H1 (cell line): ENCODE data around the gene SRPRA. TPM values are rescaled to one million over a fixed set of nuclear protein-coding genes. Genes with fewer than 3 reads are reported as not detected.

Source experiments
- CTCF ChIA-PET: fragments of 300-600 bp; sonication (Branson Sonifier 250); formaldehyde crosslinking; loops from one replicate; lab custom pipeline; 2021; ENCODE audit not compliant: partially characterized antibody; lab: Charles Lee
- POLR2A ChIA-PET: fragments of 300-600 bp; sonication (Branson Sonifier 250); formaldehyde crosslinking; loops from one replicate; lab custom pipeline; 2021; ENCODE audit warnings: inconsistent platforms; ENCODE audit not compliant: partially characterized antibody; lab: Charles Lee
- DNase-seq, 2 experiments: peaks; one replicate each; pipeline versions ENCODE4 v3.0.0 to v3.0.0-alpha.2; 2010 to 2022; ENCODE audit warnings: low spot score in 2 of 2, low read depth in 1 of 2, mixed read lengths in 1 of 2
- FAIRE-seq: peaks from 2 replicates; lab custom pipeline; 2011; peaks lifted over from hg19 to GRCh38; lab: Jason Lieb, UNC
- H2AFZ ChIP-seq: 2 replicates; pipeline ENCODE4 v1.8.1; 2012; ENCODE audit warnings: low read length, inconsistent platforms
- H2AK5ac ChIP-seq: 2 replicates; pipeline ENCODE4 v1.6.1; 2013; ENCODE audit warnings: low read depth, low read length
- H2BK120ac ChIP-seq: replicated peaks from 2 replicates; pipeline ENCODE3; 2013; ENCODE audit warnings: low read depth, low read length, inconsistent platforms
- H2BK12ac ChIP-seq: 2 replicates; pipeline ENCODE4 v1.6.1; 2013; ENCODE audit warnings: low read depth, low read length
- H2BK15ac ChIP-seq: 2 replicates; pipeline ENCODE4 v1.6.1; 2013; ENCODE audit warnings: low read length
- H2BK20ac ChIP-seq: 2 replicates; pipeline ENCODE4 v1.6.1; 2013; ENCODE audit warnings: low read length
- H2BK5ac ChIP-seq: 2 replicates; pipeline ENCODE4 v1.6.1; 2013; ENCODE audit warnings: low read depth, low read length
- H3K14ac ChIP-seq: 2 replicates; pipeline ENCODE4 v1.6.1; 2013; ENCODE audit warnings: inconsistent platforms; ENCODE audit not compliant: insufficient read length
- H3K18ac ChIP-seq: 2 replicates; pipeline ENCODE4 v1.6.1; 2013; ENCODE audit warnings: low read length; ENCODE audit errors: extremely low read depth
- H3K23ac ChIP-seq: 2 replicates; pipeline ENCODE4 v1.6.1; 2013; ENCODE audit warnings: inconsistent platforms; ENCODE audit not compliant: insufficient read length
- H3K23me2 ChIP-seq: 2 replicates; pipeline ENCODE4 v1.6.1; 2013; ENCODE audit warnings: low read depth, low read length
- H3K27ac ChIP-seq: 2 replicates; pipeline ENCODE4 v1.6.1; 2011; ENCODE audit warnings: low read depth, low read length, inconsistent platforms
- H3K27me3 ChIP-seq, 4 experiments: replicated peaks in 1 of 4; 1 replicate in 1 of 4; 2 replicates in 3 of 4; pipeline versions ENCODE4 v1.6.1 to v1.8.1; 2011 to 2013; ENCODE audit warnings: low read length in 3 of 4, mild to moderate bottlenecking in 3 of 4, inconsistent platforms in 2 of 4, mixed read lengths in 2 of 4, moderate library complexity in 1 of 4; ENCODE audit not compliant: control insufficient read depth in 3 of 4, insufficient read depth in 3 of 4; ENCODE audit errors: extremely low read depth in 1 of 4
- H3K36me3 ChIP-seq, 4 experiments: 2 replicates each; pipeline versions ENCODE4 v1.6.1 to v1.8.1; 2011 to 2013; ENCODE audit warnings: mild to moderate bottlenecking in 4 of 4, low read length in 3 of 4, moderate library complexity in 2 of 4, control low read depth in 1 of 4, inconsistent platforms in 1 of 4; ENCODE audit not compliant: insufficient read depth in 4 of 4, control insufficient read depth in 2 of 4
- H3K4ac ChIP-seq: replicated peaks from 2 replicates; pipeline ENCODE3; 2013; ENCODE audit warnings: low read length, low read depth, mixed read lengths, inconsistent platforms; ENCODE audit not compliant: insufficient read length
- H3K4me1 ChIP-seq, 4 experiments: replicated peaks in 1 of 4; 1 replicate in 1 of 4; 2 replicates in 3 of 4; pipeline versions ENCODE4 v1.6.1 to v1.8.1; 2011 to 2013; ENCODE audit warnings: low read length in 3 of 4, inconsistent platforms in 2 of 4, mixed read lengths in 1 of 4; ENCODE audit not compliant: insufficient read depth in 4 of 4, control insufficient read depth in 3 of 4
- H3K4me2 ChIP-seq, 2 experiments: 2 replicates each; pipeline versions ENCODE4 v1.6.1 to v1.8.1; 2011 to 2013; ENCODE audit warnings: low read depth in 2 of 2, low read length in 2 of 2, control low read depth in 1 of 2, inconsistent platforms in 1 of 2, mild to moderate bottlenecking in 1 of 2; ENCODE audit not compliant: insufficient read depth in 1 of 2
- H3K4me3 ChIP-seq, 4 experiments: fragments of 200-600, 300-600 bp in 1 of 4; sonication (generic), shearing (Covaris generic), sonication (Bioruptor Twin) in 1 of 4; 2 replicates each; pipeline versions ENCODE4 v1.5.1 to v1.8.1; 2011 to 2016; ENCODE audit warnings: low read length in 4 of 4, low read depth in 3 of 4, control low read depth in 2 of 4, inconsistent platforms in 2 of 4, mild to moderate bottlenecking in 2 of 4, mixed read lengths in 1 of 4, moderate library complexity in 1 of 4; ENCODE audit not compliant: insufficient read depth in 2 of 4; ENCODE audit errors: extremely low read depth in 1 of 4
- H3K56ac ChIP-seq: replicated peaks from 2 replicates; pipeline ENCODE3; 2013; ENCODE audit warnings: low read depth, mild to moderate bottlenecking, mixed read lengths, low read length, inconsistent platforms; ENCODE audit not compliant: insufficient read length
- H3K79me1 ChIP-seq: 2 replicates; pipeline ENCODE4 v1.6.1; 2013; ENCODE audit warnings: low read depth, low read length, control low read depth
- H3K79me2 ChIP-seq, 2 experiments: 2 replicates each; pipeline versions ENCODE4 v1.6.1 to v1.8.1; 2012 to 2013; ENCODE audit warnings: low read length in 2 of 2, mild to moderate bottlenecking in 2 of 2, inconsistent platforms in 1 of 2; ENCODE audit not compliant: insufficient read depth in 2 of 2, control insufficient read depth in 1 of 2
- H3K9ac ChIP-seq, 4 experiments: replicated peaks in 1 of 4; 1 replicate in 1 of 4; 2 replicates in 3 of 4; pipeline versions ENCODE4 v1.6.1 to v1.8.1; 2011 to 2013; ENCODE audit warnings: low read depth in 3 of 4, low read length in 3 of 4, control low read depth in 2 of 4, mild to moderate bottlenecking in 2 of 4, moderate library complexity in 2 of 4, inconsistent platforms in 1 of 4; ENCODE audit errors: extremely low read depth in 1 of 4
- H3K9me3 ChIP-seq, 2 experiments: 2 replicates each; pipeline versions ENCODE4 v1.6.1 to v1.8.1; 2012 to 2013; ENCODE audit warnings: mild to moderate bottlenecking in 2 of 2, moderate library complexity in 2 of 2, control low read depth in 1 of 2, inconsistent platforms in 1 of 2, low read depth in 1 of 2, low read length in 1 of 2, mixed read lengths in 1 of 2; ENCODE audit not compliant: insufficient read depth in 2 of 2
- H4K20me1 ChIP-seq, 2 experiments: replicated peaks in 1 of 2; 2 replicates each; pipeline versions ENCODE3 to v1.8.1; 2011 to 2013; ENCODE audit warnings: inconsistent platforms in 2 of 2, low read length in 2 of 2, mild to moderate bottlenecking in 1 of 2; ENCODE audit not compliant: insufficient read depth in 2 of 2, control insufficient read depth in 1 of 2
- H4K5ac ChIP-seq: 2 replicates; pipeline ENCODE4 v1.6.1; 2013; ENCODE audit warnings: low read length, low read depth, mixed read lengths, inconsistent platforms; ENCODE audit not compliant: insufficient read length
- H4K8ac ChIP-seq: 2 replicates; pipeline ENCODE4 v1.8.0; 2013; ENCODE audit warnings: mild to moderate bottlenecking, moderate library complexity, low read length, inconsistent platforms; ENCODE audit not compliant: insufficient read depth; ENCODE audit errors: extremely low read depth
- H4K91ac ChIP-seq: replicated peaks from 2 replicates; pipeline ENCODE3; 2013; ENCODE audit warnings: low read length, mixed read lengths, inconsistent platforms; ENCODE audit not compliant: insufficient read length
- CREB1 ChIP-seq: IDR thresholded peaks from 2 replicates; pipeline ENCODE4 v1.6.1; 2012; ENCODE audit warnings: inconsistent platforms
- NANOG ChIP-seq: IDR thresholded peaks from 2 replicates; pipeline ENCODE4 v1.6.1; 2011; ENCODE audit warnings: low read length, low read depth, mild to moderate bottlenecking, inconsistent platforms; ENCODE audit not compliant: insufficient read depth, poor library complexity, severe bottlenecking
- PHF8 ChIP-seq: fragments of 200-600 bp; sonication (generic); conservative IDR thresholded peaks from 2 replicates; pipeline ENCODE4 v1.7.1; 2012; ENCODE audit warnings: low read depth, mild to moderate bottlenecking, inconsistent platforms, low read length, moderate library complexity
- SRF ChIP-seq: IDR thresholded peaks from 2 replicates; pipeline ENCODE4 v1.6.1; 2011; ENCODE audit warnings: mild to moderate bottlenecking, low read depth, low read length, moderate library complexity
- WGBS, 2 experiments: shearing (Covaris generic) in 1 of 2; methylation state at CpG; one replicate each; pipeline versions ENCODE4 v1.1.6 to v1.1.7; 2013 to 2015; ENCODE audit warnings: low lambda C conversion rate in 2 of 2, mixed read lengths in 2 of 2, inconsistent platforms in 1 of 2, low coverage in 1 of 2, missing lambda C conversion rate in 1 of 2; ENCODE audit not compliant: insufficient replicate concordance in 2 of 2, insufficient coverage in 1 of 2, insufficient read length in 1 of 2; ENCODE audit errors: extremely low coverage in 1 of 2, missing lambda C conversion rate in 1 of 2; 5-methylcytosine and 5-hydroxymethylcytosine counted together
- polyA plus RNA-seq, 7 experiments: library from polyadenylated mRNA; depleted of rRNA in 3 of 7; stranded (reverse) in 5 of 7; unstranded in 2 of 7; fragments of >200 nt in 5 of 7; fragments of 200-250 nt in 2 of 7; gene quantifications; 1 replicate in 5 of 7; 2 replicates in 1 of 7; 4 replicates in 1 of 7; pipeline versions ENCODE4 v1.2.1 to v1.2.3, GENCODE V29; 2011 to 2013; ENCODE audit warnings: missing spikeins in 2 of 7, mixed read lengths in 2 of 7
- total RNA-seq: library from RNA; stranded (reverse); fragmentation: NEBNext Ultra II Directional; extraction: Animal tissue kit (Norgen Biotek cat#: 25700); gene quantifications from 2 replicates; pipeline ENCODE4 v1.2.1, GENCODE V29; 2021

Gene SRPRA
- total and polyA plus RNA-seq, 2 of the 8 experiments (the other 6 are each of a cell fraction or from before 2014, with no cell fraction given) = 57.6 to 62.0 TPM

DNA sequence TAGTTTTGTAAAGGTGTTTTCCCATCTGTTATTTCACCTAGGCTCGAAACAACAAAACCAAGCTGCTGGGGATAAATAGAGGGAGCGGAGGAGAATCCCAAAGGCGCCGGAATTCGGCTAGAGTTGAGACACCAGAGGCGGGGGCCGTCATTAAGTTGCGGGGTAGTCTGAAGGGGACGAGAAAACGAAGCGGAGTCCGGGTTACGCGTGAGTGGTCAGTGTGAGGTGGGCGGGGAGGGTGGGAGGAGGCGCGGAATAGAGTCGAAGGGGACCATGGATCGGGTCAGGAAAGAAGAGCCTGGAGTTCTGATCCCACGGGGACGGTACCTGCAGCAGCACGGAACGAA is 361 bp downstream of the SRPRA start:
- Histone ChIP-seq H3K4ac (peak overlapping the region; percentile 83), H4K91ac (peak overlapping the region; percentile 98), H3K18ac (peak overlapping the region; percentile 93), H3K4me2 (peak overlapping the region; percentile 85 to 90), H3K27me3 (no peaks in the 10 kb centered on the region), H2AFZ (peak overlapping the region; percentile 87), H3K36me3 (peaks cover 34 to 53% (median 43%) of the 10 kb centered on the region in 4 experiments), H4K20me1 (peaks cover 2 to 12% of the 10 kb centered on the region in 2 experiments), H3K9me3 (no peaks in the 10 kb centered on the region), H3K4me3 (peak overlapping the region; percentile 64 to 99 (median 93)), H2BK120ac (no peak overlapping the region), H3K56ac (peak overlapping the region; percentile 96), H3K27ac (peak overlapping the region; percentile 98), H3K14ac (no peak overlapping the region), H3K23ac (no peak overlapping the region), H2BK20ac (no peak overlapping the region), H3K4me1 (peaks cover 0 to 7% (median 2%) of the 10 kb centered on the region in 4 experiments; a peak in 1 of 7 replicates), H3K23me2 (peaks cover 3% of the 10 kb centered on the region; the same call in 1 of the 2 replicates), H2BK12ac (no peak overlapping the region), H3K79me1 (peaks cover 7% of the 10 kb centered on the region), H2AK5ac (no peak overlapping the region), H3K9ac (peak overlapping the region; percentile 95 to 99 (median 97)), H4K8ac (peak overlapping the region; percentile 98; the same call in 1 of the 2 replicates), H4K5ac (peak overlapping the region; percentile 95), H2BK5ac (peak overlapping the region; percentile 99), H3K79me2 (peaks cover 0 to 35% of the 10 kb centered on the region in 2 experiments; a peak in 2 of 4 replicates), H2BK15ac (0 out of 2 replicates have a peak overlapping the region, but pooled peaks have one; percentile 89)
- FAIRE-seq = no peak
- POLR2A ChIA-PET = interaction anchor here (0.6 to 6.6 kb wide), 23 partner anchors 8 to 365 kb away, joined by 3 to 75 read pairs (median 5); partner anchors contain the start of genes DCPS, FAM118B, PUS3 and RPUSD4
- DNase-seq = no peak
- WGBS, 2 experiments = 6% methylated on average over 19 of the region's 23 CpGs; no CpG with 5 or more reads in 1 of the 2 experiments
- CTCF ChIA-PET = no interaction called here
- TF ChIP-seq PHF8 (no peak; the same call in 1 of the 2 replicates), NANOG (no peak), SRF (no peak), CREB1 (no peak)
